ENCODE measurements around the gene MECR.

GRCh38 chr1:29190718-29191117 is 40.0 kb downstream of the MECR start:
- TF ChIP-seq EZH2 (IDR thresholded peaks at IDR 0.05; ENCODE audit: borderline replicate concordance, low read length) (no peak), CTCF (conservative IDR thresholded peaks at IDR 0.05 in 1 of 2, IDR thresholded peaks at IDR 0.05 in 1 of 2; ENCODE audit: extremely low read depth in 1 of 2, insufficient read depth in 1 of 2, low read depth in 1 of 2, low read length in 2 of 2) (no peak)

Data from mammary epithelial cell (primary cell).